HUDEP-2 (cell line): ENCODE data around the gene ZNF593OS.

Source experiments
- DNase-seq, 76 experiments: peaks; one replicate each; lab custom pipeline; 2025; ENCODE audit not compliant: unreplicated experiment in 76 of 76; lab: John Stamatoyannopoulos, UW

The ZNF593OS gene

DNA sequence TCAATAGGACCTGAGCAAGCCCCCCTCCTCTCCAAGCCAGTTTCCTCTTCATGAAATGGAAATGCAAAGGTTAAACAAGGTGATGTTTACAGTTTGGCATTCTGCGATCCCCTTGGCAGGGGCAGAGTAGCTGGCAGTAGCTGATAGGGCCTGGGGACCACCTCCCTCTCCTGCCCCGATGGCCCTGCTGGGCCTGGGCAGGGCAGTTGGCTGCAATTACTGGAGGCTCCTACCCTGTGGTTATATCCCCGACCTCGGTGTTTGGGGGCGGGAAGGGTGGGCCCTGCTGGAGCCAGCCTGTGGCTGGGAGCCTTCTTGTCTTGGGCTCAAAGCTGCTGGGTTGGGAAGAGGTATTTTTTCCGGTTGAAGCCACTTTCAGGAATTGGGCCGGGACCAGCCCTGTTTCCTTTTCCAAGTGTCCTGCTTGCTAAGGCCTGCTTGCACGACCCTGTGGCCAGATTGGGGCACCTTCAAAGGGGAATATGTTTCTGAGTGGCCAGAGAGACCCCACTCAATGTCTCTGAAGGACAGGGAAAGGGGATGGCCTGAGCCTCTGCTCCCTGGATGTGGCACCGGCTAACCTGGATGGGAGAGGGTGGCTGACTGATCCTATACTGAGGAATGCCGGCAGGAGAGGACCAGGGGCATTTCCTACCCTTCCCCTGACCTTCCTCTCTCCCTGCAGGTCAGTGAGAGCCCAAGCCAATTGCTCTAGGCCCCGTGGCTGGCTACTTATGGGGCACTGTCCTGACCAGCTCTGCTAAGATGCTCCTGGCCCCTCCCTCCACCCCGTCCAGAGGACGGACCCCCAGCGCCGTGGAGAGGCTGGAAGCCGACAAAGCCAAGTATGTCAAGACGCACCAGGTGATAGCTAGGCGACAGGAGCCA is 10.9 kb downstream of the ZNF593OS start:
- DNase-seq: peak in 19 of 76 experiments; percentile 10 to 48 (median 22)

DNA sequence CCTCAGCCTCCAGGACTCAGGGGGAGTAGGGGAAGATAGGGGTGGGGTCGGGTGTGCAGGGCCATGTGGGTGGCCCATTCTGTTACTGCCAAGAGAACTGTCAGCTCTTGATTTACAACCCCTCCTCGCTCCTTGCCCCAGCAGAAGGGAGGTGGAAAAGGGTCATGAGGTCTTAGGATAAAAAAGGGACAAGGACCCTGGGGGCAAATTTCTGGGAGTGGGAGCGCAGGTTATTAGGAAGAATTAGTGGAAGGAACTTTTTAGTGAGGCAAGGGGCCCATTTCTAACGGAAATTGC is 11.9 kb downstream of the ZNF593OS start:
- no peak for DNase-seq

DNA sequence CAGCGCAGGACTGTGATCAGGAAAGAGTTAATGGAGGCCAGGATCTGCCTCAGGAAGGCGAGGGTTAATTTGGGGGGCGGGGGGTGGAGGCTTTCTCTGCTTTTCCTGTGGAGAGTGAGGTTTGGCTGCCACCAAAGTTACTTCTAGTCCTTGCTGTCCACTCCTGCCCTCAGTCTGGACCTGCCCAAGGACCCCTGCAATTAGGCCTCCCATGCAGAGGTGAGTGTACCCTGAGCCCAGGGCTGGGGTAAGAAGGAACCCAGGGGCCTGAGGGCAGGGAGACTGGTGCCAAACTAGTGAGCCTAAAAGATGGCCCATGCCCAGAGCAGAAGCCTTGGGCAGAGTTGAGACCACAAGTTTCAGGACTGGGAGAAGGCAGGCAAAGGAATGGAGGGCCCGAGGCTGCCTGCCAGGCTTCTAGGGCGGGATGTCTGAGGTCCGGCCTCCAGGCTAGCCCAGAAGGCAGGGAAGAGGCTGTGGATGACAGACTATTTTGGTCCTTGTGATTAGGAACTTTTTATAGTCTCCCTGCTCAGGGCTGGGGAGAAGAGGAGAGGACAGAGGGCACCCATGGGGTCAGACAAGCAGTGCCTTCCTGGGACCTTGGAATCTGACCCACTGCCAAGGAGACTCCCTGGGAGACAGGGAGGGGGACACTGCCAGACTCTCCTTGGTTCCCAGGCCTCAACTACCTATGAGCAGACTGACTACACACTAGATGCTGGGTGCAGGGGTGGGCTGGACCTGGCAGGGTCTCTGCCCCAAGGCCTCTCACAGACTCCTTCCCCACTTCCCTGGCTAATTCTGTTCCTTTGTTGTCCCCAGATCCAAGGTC is 12.5 kb downstream of the ZNF593OS start, which contains the start of gene FAM110D:
Gene FAM110D (plus strand): TSS at position 172 of the 835 bp plus-strand sequence. CDS start 2,213 bp downstream, outside the sequence.
- DNase-seq: no peak

DNA sequence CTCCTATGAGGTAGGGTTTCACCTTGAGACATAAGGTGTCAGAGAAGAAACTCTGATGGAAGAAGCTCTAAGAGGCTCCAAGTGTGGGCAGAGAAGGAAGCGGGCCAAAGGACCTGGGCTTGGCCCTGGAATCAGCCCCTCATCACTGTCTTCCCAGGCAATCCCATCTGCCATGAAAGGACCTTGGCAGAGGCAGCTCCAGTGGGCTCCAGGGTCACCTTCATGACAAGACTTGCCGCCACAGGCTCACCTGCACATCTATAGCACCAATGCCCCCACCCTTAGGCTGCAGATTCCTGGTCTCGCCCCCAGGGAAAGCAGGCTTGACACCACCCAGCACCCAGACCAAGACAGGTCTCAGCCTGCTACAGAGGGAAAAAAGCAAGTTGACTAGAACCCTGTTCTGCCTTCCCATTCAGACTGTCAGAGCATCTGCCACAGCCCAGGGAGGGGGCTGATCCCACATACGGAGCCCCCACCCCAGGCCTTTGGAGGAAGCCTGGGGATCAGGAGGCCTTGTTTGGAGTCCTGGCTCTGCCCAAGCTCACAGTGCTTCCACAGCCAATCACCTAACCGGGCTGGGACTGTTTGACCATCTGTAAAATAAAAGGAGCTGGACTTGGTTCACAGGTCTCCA is 13.2 kb downstream of the ZNF593OS start:
- DNase-seq: no peak

DNA sequence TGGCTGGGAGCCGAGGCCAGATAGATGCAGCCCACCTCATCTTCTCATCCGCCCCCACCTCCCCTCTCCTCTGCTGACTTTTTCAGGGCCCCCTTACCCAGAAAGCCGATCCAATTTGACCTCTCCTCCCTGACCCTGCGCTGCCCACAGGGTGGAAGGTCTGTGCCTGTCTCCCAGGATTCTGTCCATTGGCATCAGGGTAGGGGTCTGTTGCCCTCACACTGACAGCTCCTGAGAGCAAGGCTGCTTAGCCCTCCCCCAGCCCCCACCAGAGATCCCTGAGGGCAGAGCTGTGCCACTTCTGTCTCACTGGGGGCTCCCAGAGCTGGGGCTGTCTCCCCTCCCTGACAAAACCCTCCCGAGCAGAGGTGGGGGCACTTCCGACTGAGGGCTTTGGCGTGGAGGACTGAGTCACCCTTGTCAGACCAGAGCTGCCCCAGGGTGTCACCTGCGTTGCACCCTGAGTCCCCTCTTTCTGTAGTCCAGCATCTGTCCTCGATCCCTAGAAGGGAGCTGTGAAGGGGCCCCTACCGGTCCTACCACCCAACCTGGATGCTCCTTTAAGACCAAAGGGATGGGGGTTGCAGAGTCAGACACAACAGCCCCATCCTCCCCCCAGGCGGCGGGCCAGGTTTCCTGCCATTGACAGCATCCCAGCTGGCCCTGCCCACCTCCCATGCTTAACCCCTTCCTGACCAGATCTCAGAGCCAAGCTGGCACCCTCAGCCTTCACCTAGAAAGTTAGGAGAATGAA is 15.2 kb downstream of the ZNF593OS start:
- peak in 5 of 76 experiments; percentile 6 to 57 (median 37) for DNase-seq

DNA sequence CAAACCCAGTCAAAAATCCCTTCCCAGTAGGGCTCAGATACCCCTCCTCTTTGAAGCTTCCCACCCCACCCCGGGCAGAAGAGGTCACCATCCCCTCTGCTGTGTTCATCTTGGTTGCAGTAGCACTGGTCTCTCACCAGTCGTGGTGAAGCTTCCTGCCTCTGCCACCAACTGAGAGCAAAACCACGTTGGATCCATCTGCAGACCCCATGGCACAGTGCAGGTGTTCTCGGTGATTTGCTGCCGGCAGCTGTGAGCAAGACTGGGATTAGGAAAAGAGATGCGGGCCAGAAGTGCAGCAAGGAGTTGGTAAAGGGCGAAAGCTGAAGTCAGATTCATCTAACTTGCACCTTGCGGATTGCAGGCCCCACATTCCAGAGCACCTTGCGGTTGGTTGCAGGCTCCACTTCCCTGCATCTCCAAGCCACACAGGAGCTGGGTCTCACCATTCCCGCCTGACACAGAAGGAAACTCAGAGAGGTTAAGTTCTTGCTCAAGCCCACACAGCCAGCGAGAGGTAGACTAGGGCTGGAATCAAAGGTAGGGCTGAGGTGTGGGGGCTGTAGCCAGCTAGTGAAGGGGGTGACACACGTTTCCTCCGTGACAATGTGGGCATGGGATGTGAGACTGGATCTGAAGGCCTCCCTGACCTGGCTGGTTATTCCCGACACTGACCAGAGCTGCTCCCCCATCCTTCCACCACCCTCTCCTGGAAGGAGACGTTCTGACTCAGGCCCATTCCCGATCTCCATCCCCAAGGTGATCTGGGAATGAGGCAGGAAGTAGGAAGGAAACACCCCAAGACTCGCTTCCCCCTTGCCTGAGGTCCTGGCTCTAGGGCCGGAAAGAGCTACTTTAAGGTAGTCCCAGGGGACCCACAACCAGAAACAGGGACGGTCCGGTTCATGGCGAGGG is 16.0 kb downstream of the ZNF593OS start:
- no peak for DNase-seq

DNA sequence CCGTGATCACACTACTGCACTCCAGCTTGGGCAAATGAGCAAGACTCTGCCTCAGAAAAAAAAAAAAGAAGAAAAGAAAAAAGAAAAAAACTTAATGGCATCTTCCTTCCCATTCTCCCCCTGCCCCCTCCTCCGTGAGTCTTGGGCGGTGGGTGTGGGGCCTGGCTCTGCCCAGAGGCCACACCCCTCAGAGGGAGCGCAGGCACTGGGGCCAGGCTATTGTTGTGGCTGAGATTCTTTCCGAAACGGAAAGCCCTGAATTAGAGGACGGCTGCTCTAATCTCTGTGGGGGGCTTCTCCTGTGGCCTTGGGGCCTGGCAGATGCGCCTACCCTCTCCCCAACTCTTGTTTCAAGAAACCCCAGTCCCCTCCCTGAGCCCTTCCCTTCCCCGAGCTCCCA is 16.9 kb downstream of the ZNF593OS start:
- DNase-seq: no peak

DNA sequence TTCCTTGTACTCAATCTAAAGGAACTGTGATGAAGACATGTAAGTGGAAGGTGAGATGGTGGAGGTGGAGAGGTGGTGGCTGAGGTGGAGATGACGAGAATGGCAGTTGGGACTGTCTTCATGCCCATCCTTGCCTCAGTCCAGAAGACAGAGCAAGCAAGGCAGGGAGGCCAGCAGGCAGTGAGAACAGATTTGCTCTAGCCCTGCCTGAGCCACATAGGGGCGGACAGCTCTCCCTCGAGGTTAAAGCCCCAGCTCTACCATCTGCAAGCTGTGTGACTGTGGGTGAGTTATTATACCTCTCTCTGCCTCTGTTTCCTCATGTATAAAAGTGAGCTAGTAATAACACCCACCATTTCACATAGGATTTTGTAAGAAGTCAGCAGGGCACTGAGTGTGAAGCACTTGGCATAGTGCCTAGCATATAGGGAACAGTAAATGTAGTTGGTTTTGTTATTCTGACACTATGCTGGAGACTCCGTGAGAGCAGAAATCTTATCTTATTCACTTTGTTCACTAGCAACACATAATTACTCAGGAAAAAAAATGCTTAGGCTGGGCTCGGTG is 17.6 kb downstream of the ZNF593OS start:
- no peak for DNase-seq

DNA sequence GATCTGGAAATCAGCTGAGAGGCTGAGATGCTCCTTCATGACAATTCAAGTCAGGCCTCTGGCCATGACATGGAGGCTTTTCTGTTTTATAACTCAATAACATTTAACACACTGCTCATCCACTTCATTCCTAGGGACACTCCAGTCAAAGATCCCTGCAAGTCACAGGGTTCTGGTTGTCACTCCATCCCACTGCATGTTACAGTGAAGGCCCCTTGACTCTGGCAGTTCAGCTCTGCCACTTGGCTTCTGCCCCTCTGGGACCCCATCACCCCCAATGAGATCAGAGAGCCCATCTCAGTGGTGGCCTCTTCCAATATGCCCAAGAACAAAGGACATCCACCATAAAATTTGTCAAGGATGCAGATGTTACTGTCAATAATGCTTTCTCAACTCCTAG is 22.7 kb downstream of the ZNF593OS start:
- no peak for DNase-seq

DNA sequence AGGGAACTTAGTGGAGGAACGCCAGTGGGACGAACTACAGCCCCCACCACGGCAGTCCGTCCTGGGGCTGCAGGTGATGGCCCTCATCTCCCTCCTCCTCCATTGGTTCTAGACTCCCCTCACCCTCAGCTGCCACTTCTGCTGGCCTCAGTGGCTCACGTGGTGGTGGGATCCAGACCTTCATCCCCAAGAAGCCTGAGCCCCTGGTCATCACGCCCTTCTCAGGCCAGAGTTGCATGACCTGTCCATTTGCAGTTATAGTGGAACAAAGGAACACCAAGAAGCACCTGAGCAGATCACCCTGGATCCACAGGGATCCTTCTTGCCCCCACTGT is 25.7 kb downstream of the ZNF593OS start:
- DNase-seq: no peak

DNA sequence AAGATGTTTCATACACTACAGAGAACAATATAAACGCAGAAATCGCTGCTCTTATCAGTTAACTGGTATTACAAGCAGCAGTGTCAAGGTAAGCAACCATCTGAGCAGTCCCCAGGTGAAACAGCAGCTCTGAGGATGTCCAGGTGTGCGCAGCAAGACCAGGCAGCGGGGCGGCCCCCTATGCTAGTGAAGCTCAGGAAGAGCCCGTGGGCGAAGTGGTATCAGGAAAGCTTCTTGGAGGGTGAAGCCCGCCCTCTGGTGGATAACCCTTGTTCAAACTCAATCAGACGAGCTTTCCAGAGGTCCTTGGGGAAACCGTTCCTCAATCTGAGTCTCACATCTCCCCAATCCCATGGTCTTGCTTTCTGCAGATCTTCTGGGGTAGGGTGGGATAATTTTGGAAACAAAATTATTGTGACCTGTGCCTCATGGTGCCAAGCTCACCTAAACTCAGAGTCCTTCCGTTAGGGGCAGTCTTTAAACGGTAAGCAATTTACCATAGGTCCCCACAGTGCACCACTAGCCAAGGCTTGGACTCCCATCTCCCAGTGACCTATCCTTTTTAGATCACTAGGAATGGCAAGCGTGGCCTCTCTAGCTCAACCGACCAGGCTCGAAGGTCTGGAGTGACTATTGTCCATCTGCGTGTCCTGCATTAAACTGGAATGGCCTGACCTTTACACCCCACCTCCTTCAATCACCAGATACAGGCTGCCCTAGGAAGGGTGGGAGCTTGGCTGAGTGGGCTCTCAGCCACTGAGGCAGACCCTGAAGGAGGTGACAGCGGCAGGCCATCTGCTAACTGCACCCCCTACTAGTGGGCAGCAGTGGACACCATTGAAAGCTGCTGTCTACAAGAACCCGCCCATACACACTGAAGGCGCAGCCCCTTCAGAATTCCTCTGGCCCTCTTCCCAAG is 26.3 kb downstream of the ZNF593OS start:
- DNase-seq: peak in 69 of 76 experiments; percentile 19 to 79 (median 59)

DNA sequence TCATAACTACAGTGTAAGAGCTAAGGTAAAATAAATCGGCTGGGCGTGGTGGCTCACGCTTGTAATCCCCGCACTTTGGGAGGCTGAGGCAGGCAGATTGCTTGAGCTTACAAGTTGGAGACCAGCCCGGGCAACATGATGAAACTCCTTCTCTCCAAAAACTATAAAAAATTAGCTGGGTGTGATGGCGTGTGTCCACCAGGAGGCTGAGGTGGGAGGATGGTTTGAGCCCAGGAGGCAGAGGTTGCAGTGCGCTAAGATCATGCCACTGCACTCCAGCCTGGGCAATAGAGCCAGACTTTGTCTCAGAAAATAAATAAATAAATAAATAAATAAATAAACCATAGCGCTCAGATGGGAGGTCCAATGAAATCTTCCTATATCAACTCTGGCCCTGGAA is 29.5 kb downstream of the ZNF593OS start:
- peak in 2 of 76 experiments; percentile 8 to 27 for DNase-seq

DNA sequence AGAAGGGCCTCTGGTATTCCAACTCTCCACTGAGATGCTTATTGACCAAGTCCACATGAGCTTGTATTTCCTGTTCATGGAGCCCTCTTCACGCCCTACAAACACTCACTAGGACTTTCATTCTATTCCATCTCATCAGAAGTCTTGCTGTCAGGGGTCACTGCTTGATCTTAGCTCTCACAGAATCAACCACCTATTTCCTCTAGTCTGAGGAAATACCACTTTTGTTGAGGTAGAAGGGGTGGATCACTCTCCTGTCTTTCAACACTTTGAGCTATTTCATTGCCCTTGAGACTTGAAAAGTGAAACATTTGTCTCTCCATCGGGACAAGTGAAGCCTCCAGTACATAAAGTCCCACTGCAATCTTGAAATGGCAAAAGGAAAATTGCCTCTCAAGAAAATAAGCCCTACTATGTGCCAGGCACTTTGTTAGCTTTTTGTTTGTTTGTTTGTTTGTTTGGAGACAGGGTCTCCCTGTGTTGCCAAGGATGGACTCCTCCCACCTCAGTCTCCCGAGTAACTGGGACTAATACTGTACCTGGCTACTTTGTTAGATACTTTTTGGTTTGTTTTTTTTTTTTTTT is 32.6 kb downstream of the ZNF593OS start:
- DNase-seq: no peak

DNA sequence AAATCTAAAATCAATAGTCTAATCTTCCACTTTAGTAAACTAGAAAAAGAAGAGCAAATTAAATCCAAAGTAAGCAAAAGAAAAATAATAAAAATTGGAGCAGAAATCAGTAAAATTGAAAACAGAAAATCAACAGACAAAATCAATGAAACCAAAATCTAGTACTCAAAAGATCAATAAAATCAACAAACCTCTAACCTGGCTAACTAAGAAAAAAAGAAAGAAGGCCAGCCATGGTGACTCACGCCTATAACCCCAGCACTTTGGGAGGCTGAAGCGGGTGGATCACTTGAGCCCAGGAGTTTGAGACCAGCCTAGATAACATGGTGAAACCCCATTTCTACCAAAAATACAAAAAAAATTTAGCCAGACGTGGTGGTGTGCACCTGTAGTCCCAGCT is 37.2 kb downstream of the ZNF593OS start:
- no peak for DNase-seq

DNA sequence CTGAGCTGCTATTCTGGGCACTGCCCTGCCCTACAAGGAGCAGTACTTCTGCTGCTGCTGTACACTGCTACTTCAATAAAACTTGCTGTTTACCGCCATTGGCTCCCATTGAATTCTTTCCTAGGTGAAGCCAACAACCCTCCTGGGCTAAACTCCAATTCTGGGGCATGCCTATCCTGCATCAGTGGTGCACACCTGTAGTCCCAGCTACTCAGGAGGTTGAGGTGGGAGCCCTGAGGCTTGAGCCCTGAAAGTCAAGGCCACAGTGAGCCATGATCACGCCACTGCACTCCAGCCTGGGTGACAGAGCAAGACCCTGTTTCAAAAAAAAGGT is 38.8 kb downstream of the ZNF593OS start:
- no peak for DNase-seq

DNA sequence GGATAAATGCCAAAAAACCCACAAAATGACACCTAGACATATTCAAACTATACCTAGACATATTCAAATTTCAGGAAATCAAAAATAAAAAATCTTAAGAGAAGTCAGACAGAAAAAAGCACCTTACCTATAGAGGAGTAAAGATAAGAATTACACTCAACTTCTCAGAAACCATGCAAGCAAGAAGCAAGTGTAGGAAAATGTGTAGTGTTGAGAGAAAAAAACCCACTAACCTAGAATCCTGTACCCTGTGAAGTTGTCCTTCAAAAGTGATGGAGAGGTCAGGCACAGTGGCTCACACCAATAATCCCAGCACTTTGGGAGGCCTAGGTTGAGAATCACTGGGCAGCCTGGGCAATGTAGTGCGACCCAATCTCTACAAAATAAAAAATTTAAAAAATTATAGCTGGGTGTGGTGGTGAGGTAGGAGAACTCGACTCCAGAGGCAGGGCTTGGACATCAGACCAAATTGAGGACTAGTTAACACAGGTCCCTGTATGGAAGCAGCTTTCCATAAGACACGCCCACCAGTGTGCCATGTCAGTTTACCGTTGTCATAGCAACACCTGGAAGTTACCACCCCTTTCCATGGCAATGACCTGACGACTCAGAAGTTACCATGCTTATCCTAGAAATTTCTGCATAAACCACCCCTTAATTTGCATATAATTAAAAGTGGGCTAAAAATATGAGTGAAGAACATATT is 39.4 kb downstream of the ZNF593OS start:
- peak in 5 of 76 experiments; percentile 9 to 35 (median 18) for DNase-seq

DNA sequence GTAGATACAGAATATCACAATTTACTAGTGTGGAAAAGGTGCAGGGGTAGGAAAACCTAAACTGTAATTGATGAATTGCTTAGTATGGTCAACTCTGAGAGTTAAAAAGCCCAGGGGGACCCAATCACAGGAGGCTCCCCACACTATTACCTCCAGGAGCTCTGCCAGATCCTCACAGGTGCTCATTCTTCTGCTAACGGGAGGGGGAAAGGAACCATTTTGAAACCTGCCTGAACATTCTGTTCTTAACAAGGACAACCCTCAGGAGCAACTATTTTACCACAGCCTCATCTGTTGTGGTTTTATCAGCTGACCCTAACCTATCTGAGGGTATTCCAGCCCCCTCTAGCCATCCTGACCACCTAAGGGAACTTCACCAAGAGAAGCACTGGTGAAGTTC is 40.9 kb downstream of the ZNF593OS start:
- DNase-seq: no peak
